GM20000 (cell line): Measurements from ENCODE around the gene DUSP5.
A peak's percentile ranks its signal among the peaks of the same experiment; 100 is the strongest.
"Not testable (repeated sequence)": the region's sequence is repeated elsewhere in the genome, so short reads cannot be mapped to it uniquely, and the experiment has no call there.

Experiments used
- DNase-seq: peaks from one replicate; pipeline ENCODE4 v3.0.0; 2012; ENCODE audit warnings: low spot score
- CTCF ChIP-seq: IDR thresholded peaks from 2 replicates; pipeline ENCODE4 v1.5.1; 2012; ENCODE audit warnings: mild to moderate bottlenecking, control low read depth; ENCODE audit errors: extremely low read depth, missing control alignments

Gene DUSP5

GRCh38 chr10:110458266-110458920, 39.3 kb upstream of the DUSP5 start:
- no peak for TF ChIP-seq CTCF
- peak; percentile 32 for DNase-seq

- no peak for DNase-seq
- no peak for TF ChIP-seq CTCF
Measured at GRCh38 chr10:110459600-110459999, 38.1 kb upstream of the DUSP5 start.

- TF ChIP-seq CTCF = no peak
- no peak for DNase-seq
Measured at GRCh38 chr10:110460111-110460809, 37.4 kb upstream of the DUSP5 start.

- TF ChIP-seq CTCF = no peak
- no peak for DNase-seq
Measured at GRCh38 chr10:110461088-110461487, 36.6 kb upstream of the DUSP5 start.

- no peak for DNase-seq
- TF ChIP-seq CTCF = no peak
Measured at GRCh38 chr10:110461530-110461929, 36.2 kb upstream of the DUSP5 start.

- no peak for TF ChIP-seq CTCF
- DNase-seq = no peak
Measured at GRCh38 chr10:110462166-110463095, 35.3 kb upstream of the DUSP5 start.

- DNase-seq = not testable (repeated sequence)
Measured at GRCh38 chr10:110468258-110468657, 29.4 kb upstream of the DUSP5 start.

- DNase-seq = not testable (repeated sequence)
Measured at GRCh38 chr10:110470541-110470940, 27.2 kb upstream of the DUSP5 start.
